ENCODE measurements around the gene ACTR2. TPM values are rescaled to one million over a fixed set of nuclear protein-coding genes. Genes with fewer than 3 reads are reported as not detected.

Gene ACTR2
- total RNA-seq, 1 donor from 2014 or later = 449 TPM

GRCh38 chr2:65300761-65301711 is 73.4 kb downstream of the ACTR2 start:
- peak overlapping the region; percentile 64 for H3K4me3 Mint-ChIP-seq (ENCODE audit: unreplicated experiment)
- no peaks in the 10 kb centered on the region for H3K27me3 Mint-ChIP-seq (ENCODE audit: low read depth)
- peaks cover 41% of the 10 kb centered on the region for H3K4me1 Mint-ChIP-seq (ENCODE audit: low read depth)
- DNase-seq (ENCODE audit: low spot score) = no peak
- no peaks in the 10 kb centered on the region for H3K36me3 Mint-ChIP-seq (ENCODE audit: low read depth)
- TF ChIP-seq, protein P1, sequence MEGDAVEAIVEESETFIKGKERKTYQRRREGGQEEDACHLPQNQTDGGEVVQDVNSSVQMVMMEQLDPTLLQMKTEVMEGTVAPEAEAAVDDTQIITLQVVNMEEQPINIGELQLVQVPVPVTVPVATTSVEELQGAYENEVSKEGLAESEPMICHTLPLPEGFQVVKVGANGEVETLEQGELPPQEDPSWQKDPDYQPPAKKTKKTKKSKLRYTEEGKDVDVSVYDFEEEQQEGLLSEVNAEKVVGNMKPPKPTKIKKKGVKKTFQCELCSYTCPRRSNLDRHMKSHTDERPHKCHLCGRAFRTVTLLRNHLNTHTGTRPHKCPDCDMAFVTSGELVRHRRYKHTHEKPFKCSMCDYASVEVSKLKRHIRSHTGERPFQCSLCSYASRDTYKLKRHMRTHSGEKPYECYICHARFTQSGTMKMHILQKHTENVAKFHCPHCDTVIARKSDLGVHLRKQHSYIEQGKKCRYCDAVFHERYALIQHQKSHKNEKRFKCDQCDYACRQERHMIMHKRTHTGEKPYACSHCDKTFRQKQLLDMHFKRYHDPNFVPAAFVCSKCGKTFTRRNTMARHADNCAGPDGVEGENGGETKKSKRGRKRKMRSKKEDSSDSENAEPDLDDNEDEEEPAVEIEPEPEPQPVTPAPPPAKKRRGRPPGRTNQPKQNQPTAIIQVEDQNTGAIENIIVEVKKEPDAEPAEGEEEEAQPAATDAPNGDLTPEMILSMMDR (IDR thresholded peaks at IDR 0.05) = peak; percentile 38
- H3K27ac Mint-ChIP-seq (ENCODE audit: unreplicated experiment) = peak overlapping the region; percentile 96
- H3K9me3 Mint-ChIP-seq (ENCODE audit: low read depth) = no peaks in the 10 kb centered on the region

GRCh38 chr2:65305934-65306333 is 78.3 kb downstream of the ACTR2 start:
- no peak overlapping the region for H3K4me3 Mint-ChIP-seq (ENCODE audit: unreplicated experiment)
- no peak overlapping the region for H3K27ac Mint-ChIP-seq (ENCODE audit: unreplicated experiment)
- peaks cover 30% of the 10 kb centered on the region for H3K4me1 Mint-ChIP-seq (ENCODE audit: low read depth)

GRCh38 chr2:65309699-65310098 is 82.1 kb downstream of the ACTR2 start:
- H3K4me1 Mint-ChIP-seq (ENCODE audit: low read depth) = peaks cover 10% of the 10 kb centered on the region
- no peak for DNase-seq (ENCODE audit: low spot score)

More at GRCh38 chr2:65305934-65306333, 78.3 kb downstream of the ACTR2 start:
- TF ChIP-seq, protein P1 (IDR thresholded peaks at IDR 0.05) = no peak
- H3K27me3 Mint-ChIP-seq (ENCODE audit: low read depth) = no peaks in the 10 kb centered on the region
- H3K36me3 Mint-ChIP-seq (ENCODE audit: low read depth) = peaks cover 2% of the 10 kb centered on the region
- no peaks in the 10 kb centered on the region for H3K9me3 Mint-ChIP-seq (ENCODE audit: low read depth)
- no peak for DNase-seq (ENCODE audit: low spot score)

GRCh38 chr2:65311049-65311448 is 83.4 kb downstream of the ACTR2 start:
- Mint-ChIP-seq H3K4me1 (ENCODE audit: low read depth) (peaks cover 16% of the 10 kb centered on the region), H3K27me3 (ENCODE audit: low read depth) (no peaks in the 10 kb centered on the region), H3K4me3 (ENCODE audit: unreplicated experiment) (no peak overlapping the region), H3K36me3 (ENCODE audit: low read depth) (peaks cover 15% of the 10 kb centered on the region), H3K27ac (ENCODE audit: unreplicated experiment) (no peak overlapping the region), H3K9me3 (ENCODE audit: low read depth) (no peaks in the 10 kb centered on the region)
- TF ChIP-seq, protein P1 (IDR thresholded peaks at IDR 0.05) = no peak
- DNase-seq (ENCODE audit: low spot score) = no peak

More at GRCh38 chr2:65309699-65310098, 82.1 kb downstream of the ACTR2 start:
- no peaks in the 10 kb centered on the region for H3K9me3 Mint-ChIP-seq (ENCODE audit: low read depth)
- H3K27ac Mint-ChIP-seq (ENCODE audit: unreplicated experiment) = no peak overlapping the region
- peaks cover 15% of the 10 kb centered on the region for H3K36me3 Mint-ChIP-seq (ENCODE audit: low read depth)
- TF ChIP-seq, protein P1 (IDR thresholded peaks at IDR 0.05) = no peak
- H3K27me3 Mint-ChIP-seq (ENCODE audit: low read depth) = no peaks in the 10 kb centered on the region
- no peak overlapping the region for H3K4me3 Mint-ChIP-seq (ENCODE audit: unreplicated experiment)

- H3K27me3 Mint-ChIP-seq (ENCODE audit: low read depth) = no peaks in the 10 kb centered on the region
- H3K27ac Mint-ChIP-seq (ENCODE audit: unreplicated experiment) = no peak overlapping the region
- DNase-seq (ENCODE audit: low spot score) = no peak
- H3K4me3 Mint-ChIP-seq (ENCODE audit: unreplicated experiment) = no peak overlapping the region
- peaks cover 22% of the 10 kb centered on the region for H3K4me1 Mint-ChIP-seq (ENCODE audit: low read depth)
- H3K36me3 Mint-ChIP-seq (ENCODE audit: low read depth) = peaks cover 19% of the 10 kb centered on the region
- TF ChIP-seq, protein P1 (IDR thresholded peaks at IDR 0.05) = no peak
- H3K9me3 Mint-ChIP-seq (ENCODE audit: low read depth) = no peaks in the 10 kb centered on the region
Observed at GRCh38 chr2:65311596-65311995, 84.0 kb downstream of the ACTR2 start.
